ENCODE data around the gene VAMP7. TPM values are rescaled to one million over a fixed set of nuclear protein-coding genes. Genes with fewer than 3 reads are reported as not detected.

VAMP7 gene
- total RNA-seq, 1 experiment from 2014 or later = 31.5 TPM

DNA sequence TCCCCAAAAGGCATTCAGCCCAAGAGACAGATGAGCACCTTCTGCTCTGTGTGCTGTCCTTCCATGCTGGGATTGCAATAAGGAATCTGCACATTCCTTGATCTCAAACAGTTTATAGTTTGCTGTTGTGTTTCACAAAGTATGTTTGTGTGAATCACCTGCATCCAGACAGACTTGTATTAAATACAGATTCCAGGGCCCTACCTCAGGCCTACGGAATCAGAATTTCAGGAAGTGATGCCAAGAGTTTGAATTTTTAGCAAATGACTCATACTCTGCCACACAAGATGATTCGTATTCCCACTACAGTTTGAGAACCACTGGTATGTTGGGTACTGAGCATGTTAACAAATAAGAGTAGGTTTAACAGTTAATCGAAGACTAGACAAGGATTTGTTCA, 7.0 kb downstream of the VAMP7 start:
- ChIA-PET CTCF (no interaction called here), POLR2A (no interaction called here)
- Histone ChIP-seq H3K36me3 (ENCODE audit: control insufficient read depth, insufficient read depth, low read length) (no peaks in the 10 kb centered on the region), H3K4me3 (ENCODE audit: low read depth, low read length) (no peak overlapping the region), H3K4me1 (no peaks in the 10 kb centered on the region), H3K9me3 (no peaks in the 10 kb centered on the region), H3K27me3 (replicated peaks; ENCODE audit: control insufficient read depth, insufficient read depth, low read length) (no peaks in the 10 kb centered on the region)
- peaks cover 19% of the 10 kb centered on the region for H3K36me3 Mint-ChIP-seq (ENCODE audit: insufficient read depth, unreplicated experiment)
- H3K27me3 Mint-ChIP-seq (ENCODE audit: insufficient read depth, unreplicated experiment) = no peaks in the 10 kb centered on the region
- no peak overlapping the region for H3K4me3 Mint-ChIP-seq (ENCODE audit: unreplicated experiment)
- no TSS peak for BruUV-seq (replicated peaks)
- H3K9me3 Mint-ChIP-seq (ENCODE audit: unreplicated experiment) = peaks cover 8% of the 10 kb centered on the region
- no peak for DNase-seq
- peaks cover 22% of the 10 kb centered on the region for H3K4me1 Mint-ChIP-seq (ENCODE audit: low read depth, unreplicated experiment)
- no peak for TF ChIP-seq CTCF (IDR thresholded peaks at IDR 0.05; ENCODE audit: insufficient read depth in 1 of 2, low read depth in 1 of 2, low read length in 1 of 2, severe bottlenecking in 1 of 2, unreplicated experiment in 1 of 2)
- intact Hi-C loops (cut with micrococcal nuclease; ENCODE audit: unreplicated experiment) = no loop called here
- H3K27ac Mint-ChIP-seq (ENCODE audit: unreplicated experiment) = no peak overlapping the region

DNA sequence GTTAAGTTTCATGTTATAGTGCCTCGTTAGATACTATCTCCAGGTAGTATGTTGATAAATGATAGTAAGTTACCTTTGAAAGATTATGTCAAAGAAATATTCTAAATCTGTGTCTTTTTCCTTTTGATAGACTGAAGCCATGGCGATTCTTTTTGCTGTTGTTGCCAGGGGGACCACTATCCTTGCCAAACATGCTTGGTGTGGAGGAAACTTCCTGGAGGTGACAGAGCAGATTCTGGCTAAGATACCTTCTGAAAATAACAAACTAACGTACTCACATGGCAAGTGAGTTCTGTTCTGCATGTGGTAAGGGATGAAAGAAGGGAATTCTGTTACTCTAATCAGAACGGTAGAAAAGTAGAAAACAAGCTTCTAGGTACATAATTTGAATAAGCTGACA, 8.2 kb downstream of the VAMP7 start:
- no TSS peak for BruUV-seq (replicated peaks)

GRCh38 chrX:155891446-155892210, 10.5 kb downstream of the VAMP7 start:
- Histone ChIP-seq H3K36me3 (ENCODE audit: control insufficient read depth, insufficient read depth, low read length) (no peaks in the 10 kb centered on the region), H3K4me1 (no peaks in the 10 kb centered on the region), H3K4me3 (ENCODE audit: low read depth, low read length) (no peak overlapping the region), H3K27me3 (replicated peaks; ENCODE audit: control insufficient read depth, insufficient read depth, low read length) (no peaks in the 10 kb centered on the region), H3K9me3 (no peaks in the 10 kb centered on the region)
- ChIA-PET CTCF (no interaction called here), POLR2A (no interaction called here)
- no TSS peak for BruUV-seq (replicated peaks)
- H3K27ac Mint-ChIP-seq (ENCODE audit: unreplicated experiment) = no peak overlapping the region
- intact Hi-C loops (cut with micrococcal nuclease; ENCODE audit: unreplicated experiment) = no loop called here
- DNase-seq = no peak
- no peak for TF ChIP-seq CTCF (IDR thresholded peaks at IDR 0.05; ENCODE audit: insufficient read depth in 1 of 2, low read depth in 1 of 2, low read length in 1 of 2, severe bottlenecking in 1 of 2, unreplicated experiment in 1 of 2)
- H3K36me3 Mint-ChIP-seq (ENCODE audit: insufficient read depth, unreplicated experiment) = peaks cover 37% of the 10 kb centered on the region
- H3K9me3 Mint-ChIP-seq (ENCODE audit: unreplicated experiment) = peaks cover 8% of the 10 kb centered on the region
- H3K27me3 Mint-ChIP-seq (ENCODE audit: insufficient read depth, unreplicated experiment) = no peaks in the 10 kb centered on the region
- no peak overlapping the region for H3K4me3 Mint-ChIP-seq (ENCODE audit: unreplicated experiment)
- peaks cover 8% of the 10 kb centered on the region for H3K4me1 Mint-ChIP-seq (ENCODE audit: low read depth, unreplicated experiment)

More for the DNA sequence above, 8.2 kb downstream of the VAMP7 start:
- Histone ChIP-seq H3K4me1 (no peaks in the 10 kb centered on the region), H3K27me3 (replicated peaks; ENCODE audit: control insufficient read depth, insufficient read depth, low read length) (no peaks in the 10 kb centered on the region), H3K9me3 (no peaks in the 10 kb centered on the region), H3K4me3 (ENCODE audit: low read depth, low read length) (no peak overlapping the region), H3K36me3 (ENCODE audit: control insufficient read depth, insufficient read depth, low read length) (no peaks in the 10 kb centered on the region)
- H3K4me1 Mint-ChIP-seq (ENCODE audit: low read depth, unreplicated experiment) = peaks cover 22% of the 10 kb centered on the region
- TF ChIP-seq CTCF (IDR thresholded peaks at IDR 0.05; ENCODE audit: insufficient read depth in 1 of 2, low read depth in 1 of 2, low read length in 1 of 2, severe bottlenecking in 1 of 2, unreplicated experiment in 1 of 2) = no peak
- ChIA-PET POLR2A (no interaction called here), CTCF (no interaction called here)
- peaks cover 8% of the 10 kb centered on the region for H3K9me3 Mint-ChIP-seq (ENCODE audit: unreplicated experiment)
- H3K27me3 Mint-ChIP-seq (ENCODE audit: insufficient read depth, unreplicated experiment) = no peaks in the 10 kb centered on the region
- H3K4me3 Mint-ChIP-seq (ENCODE audit: unreplicated experiment) = no peak overlapping the region
- no peak for DNase-seq
- intact Hi-C loops (cut with micrococcal nuclease; ENCODE audit: unreplicated experiment) = no loop called here
- peaks cover 28% of the 10 kb centered on the region for H3K36me3 Mint-ChIP-seq (ENCODE audit: insufficient read depth, unreplicated experiment)
- H3K27ac Mint-ChIP-seq (ENCODE audit: unreplicated experiment) = no peak overlapping the region

Measured in Caco-2 (cell line).